ENCODE data around the gene NLRP7.
A peak's percentile ranks its signal among the peaks of the same experiment; 100 is the strongest.
"Not testable (repeated sequence)": the region's sequence is repeated elsewhere in the genome, so short reads cannot be mapped to it uniquely, and the experiment has no call there.

NLRP7 gene

DNA sequence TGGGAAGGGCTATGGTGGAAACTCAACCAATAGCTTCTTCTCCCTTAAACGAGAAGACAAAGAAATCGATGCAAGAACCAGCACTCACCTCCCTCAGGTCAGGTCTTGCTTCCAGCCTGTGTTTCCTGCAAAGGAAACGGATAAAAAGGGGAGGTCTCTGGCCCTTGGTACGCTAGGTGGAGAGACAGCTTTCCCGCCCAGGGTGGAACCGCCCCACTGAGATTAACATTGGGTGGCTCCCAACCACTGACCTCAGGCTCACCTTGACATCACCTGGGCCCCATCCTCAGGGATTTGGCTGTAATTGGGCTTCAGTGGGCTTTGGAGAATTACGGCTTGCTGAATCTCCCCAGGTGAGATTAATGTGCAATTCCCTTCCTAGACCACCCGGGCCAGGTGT is at the start of gene NLRP7:
NLRP7 (minus strand) TSS at position 150 of the 400 bp plus-strand sequence.
- no peak for DNase-seq

DNA sequence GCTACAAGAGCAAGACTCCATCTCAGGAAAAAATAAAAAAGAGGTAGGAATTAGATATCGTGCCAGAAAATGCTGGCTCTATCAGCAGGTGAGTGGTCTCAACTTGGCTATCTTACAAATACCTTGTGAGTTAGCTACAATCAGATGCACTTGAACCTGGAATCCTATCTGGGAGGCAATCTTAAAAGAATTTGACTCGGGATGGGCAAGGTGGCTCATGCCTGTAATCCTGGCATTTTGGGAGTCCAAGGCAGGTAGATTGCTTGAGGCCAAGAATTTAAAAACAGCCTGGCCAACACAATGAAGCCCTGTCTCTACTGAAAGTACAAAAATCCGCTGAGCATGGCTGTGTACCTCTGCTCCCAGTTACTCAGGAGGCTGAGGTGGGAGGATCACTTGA is 48.2 kb upstream of the NLRP7 start:
- DNase-seq: no peak

DNA sequence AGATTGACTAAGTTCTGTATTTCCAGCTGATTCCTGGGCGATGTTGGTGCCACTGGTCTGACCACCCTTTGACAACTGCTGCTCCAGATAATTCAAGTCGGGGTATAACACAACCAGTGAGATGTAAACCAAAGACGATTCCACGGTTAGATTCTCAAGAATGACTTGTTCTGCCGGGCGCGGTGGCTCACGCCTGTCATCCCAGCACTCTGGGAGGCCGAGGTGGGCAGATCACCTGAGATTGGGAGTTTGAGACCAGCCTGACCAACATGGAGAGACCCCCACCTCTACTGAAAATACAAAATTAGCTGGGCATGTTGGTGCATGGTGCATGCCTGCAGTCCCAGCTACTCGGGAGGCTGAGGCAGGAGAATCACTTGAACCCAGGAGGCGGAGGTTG is 42.2 kb upstream of the NLRP7 start:
- DNase-seq: not testable (repeated sequence)

DNA sequence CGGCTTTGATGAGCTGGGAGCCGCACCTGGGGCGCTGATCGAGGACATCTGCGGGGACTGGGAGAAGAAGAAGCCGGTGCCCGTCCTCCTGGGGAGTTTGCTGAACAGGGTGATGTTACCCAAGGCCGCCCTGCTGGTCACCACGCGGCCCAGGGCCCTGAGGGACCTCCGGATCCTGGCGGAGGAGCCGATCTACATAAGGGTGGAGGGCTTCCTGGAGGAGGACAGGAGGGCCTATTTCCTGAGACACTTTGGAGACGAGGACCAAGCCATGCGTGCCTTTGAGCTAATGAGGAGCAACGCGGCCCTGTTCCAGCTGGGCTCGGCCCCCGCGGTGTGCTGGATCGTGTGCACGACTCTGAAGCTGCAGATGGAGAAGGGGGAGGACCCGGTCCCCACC is 35.2 kb upstream of the NLRP7 start:
- DNase-seq: not testable (repeated sequence)

DNA sequence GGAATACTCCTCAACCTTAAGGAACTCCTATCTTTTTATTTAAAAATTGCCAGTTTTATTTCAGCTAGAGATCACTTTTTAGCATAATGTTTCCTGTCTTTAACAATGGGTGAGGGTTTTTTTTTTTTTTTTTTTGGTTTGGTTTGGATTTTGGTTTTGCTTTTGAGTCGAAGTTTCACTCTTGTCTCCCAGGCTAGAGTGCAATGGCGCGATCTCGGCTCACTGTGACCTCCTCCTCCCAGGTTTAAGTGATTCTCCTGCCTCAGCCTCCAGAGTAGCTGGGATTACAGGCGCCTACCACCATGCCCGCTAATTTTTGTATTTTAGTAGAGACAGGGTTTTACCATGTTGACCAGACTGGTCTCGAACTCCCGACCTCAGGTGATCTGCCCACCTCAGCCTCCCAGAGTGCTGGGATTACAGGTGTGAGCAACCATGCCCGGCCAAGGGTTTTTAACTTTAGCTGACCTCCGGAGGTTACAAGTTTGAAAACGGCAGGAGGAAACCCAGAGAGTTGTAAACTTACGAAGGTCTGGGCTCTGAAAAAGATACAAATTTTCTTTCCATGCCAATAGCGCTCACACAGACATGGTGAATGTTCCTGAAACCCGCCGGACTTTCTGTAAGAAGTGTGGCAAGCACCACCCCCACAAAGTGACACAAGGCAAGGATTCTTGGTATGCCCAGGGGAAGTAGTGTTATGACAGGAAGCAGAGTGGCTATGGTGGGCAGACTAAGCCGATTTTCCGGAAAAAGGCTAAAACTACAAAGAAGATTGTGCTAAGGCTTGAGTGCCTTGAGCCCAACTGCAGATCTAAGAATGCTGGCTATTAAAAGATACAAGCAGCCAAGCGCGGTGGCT is 26.1 kb upstream of the NLRP7 start:
- DNase-seq: not testable (repeated sequence)

DNA sequence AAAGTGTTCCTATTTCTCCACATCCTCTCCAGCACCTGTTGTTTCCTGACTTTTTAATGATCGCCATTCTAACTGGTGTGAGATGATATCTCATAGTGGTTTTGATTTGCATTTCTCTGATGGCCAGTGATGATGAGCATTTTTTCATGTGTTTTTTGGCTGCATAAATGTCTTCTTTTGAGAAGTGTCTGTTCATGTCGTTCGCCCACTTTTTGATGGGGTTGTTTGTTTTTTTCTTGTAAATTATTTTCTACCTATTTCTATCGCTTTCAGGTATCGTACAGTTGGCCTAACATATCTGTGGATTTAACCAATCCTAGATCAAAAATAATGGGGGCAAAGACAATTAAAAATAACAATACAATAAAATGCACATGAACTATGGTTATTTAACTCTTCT is 24.1 kb upstream of the NLRP7 start:
- DNase-seq: not testable (repeated sequence)

DNA sequence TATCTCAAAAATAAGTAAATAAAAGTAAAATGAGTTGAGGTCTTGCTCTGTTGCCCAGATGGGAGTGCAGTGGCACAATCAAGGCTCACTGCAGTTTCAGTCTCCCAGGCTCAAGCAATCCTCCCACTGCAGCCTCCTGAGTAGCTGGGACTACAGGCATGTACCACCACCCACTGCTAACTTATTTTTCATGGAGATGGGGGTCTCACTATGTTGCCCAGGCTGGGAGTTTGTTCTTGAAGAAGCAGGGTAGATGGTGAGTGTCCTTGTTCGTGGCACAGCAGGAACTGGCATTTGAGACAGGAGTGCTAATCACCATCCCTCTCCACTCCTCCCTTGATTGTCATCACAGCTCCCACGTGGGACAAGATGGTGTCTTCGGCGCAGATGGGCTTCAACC is 22.3 kb upstream of the NLRP7 start:
- no peak for DNase-seq

DNA sequence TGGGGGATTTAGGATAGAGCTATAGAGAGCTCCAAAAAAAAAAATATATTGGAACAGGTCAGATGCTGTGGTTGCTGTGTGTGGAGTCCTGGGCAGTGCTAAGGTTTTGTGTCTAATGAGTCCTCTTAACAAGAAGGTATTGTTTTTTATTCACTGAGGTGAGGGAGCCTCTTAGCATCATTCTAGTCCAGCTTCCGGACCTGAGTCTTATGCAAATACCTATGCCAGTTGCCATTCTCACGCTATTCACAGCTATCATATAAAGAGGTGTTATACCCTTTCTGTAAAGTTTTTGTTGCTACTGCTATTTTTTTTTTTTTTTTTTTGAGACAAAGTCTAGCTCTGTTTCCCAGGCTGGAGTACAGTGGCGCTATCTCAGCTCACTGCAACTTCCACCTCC is 20.3 kb upstream of the NLRP7 start:
- no peak for DNase-seq

DNA sequence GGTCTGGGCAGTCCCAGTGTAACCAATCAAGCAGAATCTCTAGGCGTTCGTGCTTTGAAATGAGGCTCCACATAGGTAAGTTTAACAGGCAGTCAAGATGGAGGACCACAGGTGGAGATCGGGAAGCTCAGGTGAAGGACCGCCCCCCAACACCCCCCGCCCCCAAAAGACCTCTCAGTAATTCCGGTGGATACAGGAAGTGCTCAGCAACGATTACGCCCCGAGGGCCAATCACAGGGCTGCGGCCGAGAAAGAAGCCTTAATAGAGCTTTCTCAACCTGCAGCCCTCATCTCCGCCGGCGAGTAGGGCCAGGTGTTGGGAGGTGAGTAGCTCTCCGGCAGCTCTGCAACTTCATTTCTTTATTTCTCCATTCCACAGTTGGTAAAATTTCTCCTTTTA is 17.7 kb upstream of the NLRP7 start:
- not testable (repeated sequence) for DNase-seq

DNA sequence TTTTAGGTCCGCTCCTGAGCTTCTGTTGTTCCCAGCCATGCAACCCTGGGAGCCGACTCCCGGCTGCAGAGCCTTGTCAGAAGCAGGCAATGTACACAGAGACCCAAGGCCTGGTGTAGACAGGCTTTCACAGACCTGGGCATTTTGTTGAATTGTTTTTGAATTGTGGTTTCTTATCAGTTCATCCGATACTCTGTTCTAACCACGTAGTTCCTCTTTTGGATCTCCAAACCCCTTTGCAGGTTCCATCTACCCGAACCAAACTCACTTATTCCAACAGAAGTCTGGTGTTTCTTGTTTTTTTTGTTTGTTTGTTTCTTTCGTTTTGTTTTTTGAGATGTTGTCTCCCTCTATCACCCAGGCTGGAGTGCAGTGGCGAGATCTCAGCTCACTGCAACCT is 12.5 kb upstream of the NLRP7 start:
- DNase-seq: no peak

DNA sequence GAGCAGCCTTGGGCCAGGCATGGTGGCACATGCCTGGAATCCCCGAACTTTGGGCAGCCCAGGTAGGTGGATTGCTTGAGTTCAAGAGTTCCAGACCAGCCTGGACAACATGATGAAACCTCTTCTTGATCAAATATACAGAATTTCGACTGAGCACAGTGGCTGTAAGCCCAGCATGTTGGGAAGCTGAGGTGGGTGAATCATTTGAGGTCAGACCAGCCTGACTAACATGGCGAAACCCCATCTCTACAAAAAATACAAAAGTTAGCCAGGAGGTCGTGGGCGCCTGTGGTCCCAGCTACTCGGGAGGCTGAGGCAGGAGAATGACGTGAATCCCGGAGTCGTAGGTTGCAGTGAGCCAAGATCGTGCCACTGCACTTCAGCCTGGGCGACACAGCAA is 8.0 kb upstream of the NLRP7 start:
- DNase-seq: no peak

DNA sequence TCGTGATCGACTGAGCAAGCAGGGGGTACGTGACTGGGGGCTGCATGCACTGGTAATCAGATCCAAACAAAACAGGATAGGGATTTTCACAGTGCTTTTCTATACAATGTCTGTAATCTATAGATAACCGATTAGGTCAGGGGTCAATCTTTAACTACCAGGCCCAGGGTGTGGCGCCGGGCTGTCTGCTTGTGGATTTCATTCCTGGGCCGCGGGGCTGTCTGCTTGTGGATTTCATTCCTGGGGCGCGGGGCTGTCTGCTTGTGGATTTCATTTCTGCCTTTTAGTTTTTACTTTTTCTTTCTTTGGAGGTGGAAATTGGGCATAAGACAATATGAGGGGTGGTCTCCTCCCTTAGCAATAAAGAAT is 6.0 kb upstream of the NLRP7 start:
- DNase-seq: not testable (repeated sequence)

DNA sequence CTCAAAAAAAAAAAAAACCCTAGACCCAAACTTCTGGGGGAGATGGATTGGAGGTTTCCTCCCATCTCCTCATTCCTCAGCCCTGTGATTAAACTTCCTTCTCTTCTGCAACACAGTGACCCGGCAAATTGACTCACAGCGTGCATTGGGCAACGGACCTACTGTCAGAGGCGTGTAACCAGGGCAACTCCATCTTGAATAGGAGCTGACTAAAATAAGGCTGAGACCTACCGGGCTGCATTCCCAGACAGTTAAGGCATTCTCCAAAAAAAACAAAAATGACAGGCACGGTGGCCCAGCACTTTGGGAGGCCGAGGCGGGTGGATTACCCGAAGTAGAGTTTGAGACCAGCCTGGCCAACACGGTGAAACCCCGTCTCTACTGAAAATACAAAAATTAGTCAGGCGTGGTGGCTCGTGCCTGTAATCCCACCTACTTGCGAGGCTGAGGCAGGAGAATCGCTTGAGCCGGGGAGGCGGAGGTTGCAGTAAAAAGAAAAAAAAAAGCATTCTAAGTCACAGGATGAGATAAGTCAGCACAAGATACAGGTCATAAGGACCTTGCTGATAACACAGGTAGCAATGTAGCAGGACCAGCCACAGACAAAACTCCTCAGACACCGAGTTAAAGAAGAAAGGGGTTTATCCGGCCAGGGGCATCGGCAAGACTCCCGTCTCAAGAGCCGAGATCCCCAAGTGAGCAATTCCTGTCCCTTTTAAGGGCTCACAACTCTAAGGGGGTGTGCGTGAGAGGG is 5.4 kb upstream of the NLRP7 start:
- DNase-seq: no peak

DNA sequence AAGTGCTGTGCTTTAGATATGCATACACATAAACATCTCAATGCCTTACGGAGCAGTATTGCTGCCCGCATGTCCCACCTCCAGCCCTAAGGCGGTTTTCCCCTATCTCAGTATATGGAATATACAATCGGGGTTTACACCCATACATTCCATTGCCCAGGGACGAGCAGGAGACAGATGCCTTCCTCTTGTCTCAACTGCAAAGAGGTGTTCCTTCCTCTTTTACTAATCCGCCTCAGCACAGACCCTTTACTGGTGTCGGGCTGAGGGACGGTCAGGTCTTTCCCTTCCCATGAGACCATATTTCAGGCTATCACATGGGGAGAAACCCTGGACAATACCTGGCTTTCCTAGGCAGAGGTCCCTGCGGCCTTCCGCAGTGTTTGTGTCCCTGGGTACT is 3.2 kb upstream of the NLRP7 start:
- not testable (repeated sequence) for DNase-seq

DNA sequence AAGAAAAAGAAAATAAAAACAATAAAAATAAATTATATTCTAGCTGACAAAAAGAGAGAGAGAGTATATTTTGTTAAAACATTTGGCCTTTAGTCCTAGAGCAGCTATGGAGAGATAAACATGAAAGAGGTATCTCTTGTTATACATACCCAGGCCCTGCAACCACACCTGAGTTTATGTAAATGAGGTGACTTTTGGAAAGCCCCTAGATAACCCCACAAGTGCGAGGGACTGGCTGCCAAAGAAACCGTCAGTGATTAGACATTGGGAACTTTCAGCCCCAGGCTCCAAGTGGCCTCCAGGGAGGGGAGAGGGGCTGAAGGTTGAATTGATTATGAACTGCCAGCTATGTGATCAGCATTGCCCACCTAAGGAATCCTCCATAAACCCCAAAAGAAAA is 2.1 kb upstream of the NLRP7 start:
- no peak for DNase-seq

DNA sequence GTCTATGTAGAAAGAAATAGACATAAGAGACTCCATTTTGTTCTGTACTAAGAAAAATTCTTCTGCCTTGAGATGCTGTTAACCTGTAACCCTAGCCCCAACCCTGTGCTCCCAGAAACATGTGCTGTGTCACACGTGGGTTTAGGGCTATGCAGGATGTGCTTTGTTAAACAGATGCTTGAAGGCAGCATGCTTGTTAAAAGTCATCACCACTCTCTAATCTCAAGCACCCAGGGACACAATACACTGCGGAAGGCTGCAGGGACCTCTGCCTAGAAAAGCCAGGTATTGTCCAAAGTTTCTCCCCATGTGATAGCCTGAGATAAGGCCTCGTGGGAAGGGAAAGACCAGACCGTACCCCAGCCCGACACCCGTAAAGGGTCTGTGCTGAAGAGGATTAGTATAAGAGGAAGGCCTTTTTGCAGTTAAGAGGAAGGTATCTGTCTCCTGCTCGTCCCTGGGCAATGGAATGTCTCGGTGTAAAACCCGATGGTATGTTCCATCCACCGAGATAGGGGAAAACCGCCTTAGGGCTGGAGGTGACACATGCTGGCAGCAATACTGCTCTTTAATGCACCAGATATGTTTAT is 3.5 kb downstream of the NLRP7 start:
- DNase-seq: not testable (repeated sequence)

DNA sequence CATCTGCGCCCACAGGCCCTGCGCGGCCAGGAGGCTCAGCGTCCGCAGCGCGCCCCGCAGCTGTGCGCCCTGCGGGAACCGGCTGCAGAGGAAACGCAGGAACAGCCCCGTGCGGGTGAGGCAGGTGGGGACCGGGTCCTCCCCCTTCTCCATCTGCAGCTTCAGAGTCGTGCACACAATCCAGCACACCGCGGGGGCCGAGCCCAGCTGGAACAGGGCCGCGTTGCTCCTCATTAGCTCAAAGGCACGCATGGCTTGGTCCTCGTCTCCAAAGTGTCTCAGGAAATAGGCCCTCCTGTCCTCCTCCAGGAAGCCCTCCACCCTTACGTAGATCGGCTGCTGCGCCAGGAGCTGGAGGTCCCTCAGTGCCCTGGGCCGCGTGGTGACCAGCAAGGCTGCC is 7.8 kb downstream of the NLRP7 start:
- not testable (repeated sequence) for DNase-seq

DNA sequence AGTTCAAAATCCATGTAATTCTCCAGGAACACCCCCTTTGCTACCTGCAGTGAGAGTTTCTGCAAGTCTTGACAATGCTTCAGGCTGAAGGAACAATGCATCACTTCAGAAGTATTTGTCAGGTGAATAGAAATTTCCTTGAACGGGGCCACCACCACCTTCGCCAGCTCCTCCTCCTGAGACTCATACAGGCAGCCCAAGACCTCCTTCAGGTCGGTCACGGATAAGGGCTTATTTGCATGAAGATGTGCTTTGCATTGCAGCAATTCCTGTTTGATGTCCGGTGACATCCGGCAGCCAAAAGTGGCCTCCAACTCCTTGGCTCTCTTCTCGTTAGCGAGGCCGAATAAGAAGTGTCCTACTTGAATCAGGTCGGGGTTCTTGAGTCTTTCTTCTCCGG is 8.4 kb downstream of the NLRP7 start:
- DNase-seq: no peak

DNA sequence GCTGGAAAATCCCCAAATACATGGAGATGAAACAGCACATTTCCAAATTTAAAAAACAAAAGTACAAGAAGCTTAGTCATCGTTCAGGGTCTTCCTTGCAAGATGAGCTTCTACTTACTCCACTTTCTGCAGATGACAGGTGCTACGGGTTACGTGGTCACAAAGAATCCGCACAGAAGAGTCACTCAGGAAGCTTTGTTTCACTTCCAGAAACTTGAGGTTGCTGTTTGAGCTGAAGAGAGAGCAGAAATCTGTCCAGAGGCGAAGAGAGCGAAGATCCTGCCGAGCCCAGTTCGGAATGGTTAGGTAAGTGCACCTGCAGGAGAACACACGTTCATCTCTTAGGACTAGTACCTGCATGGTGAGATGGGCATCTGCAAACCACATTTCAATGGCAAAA is 9.4 kb downstream of the NLRP7 start:
- no peak for DNase-seq

DNA sequence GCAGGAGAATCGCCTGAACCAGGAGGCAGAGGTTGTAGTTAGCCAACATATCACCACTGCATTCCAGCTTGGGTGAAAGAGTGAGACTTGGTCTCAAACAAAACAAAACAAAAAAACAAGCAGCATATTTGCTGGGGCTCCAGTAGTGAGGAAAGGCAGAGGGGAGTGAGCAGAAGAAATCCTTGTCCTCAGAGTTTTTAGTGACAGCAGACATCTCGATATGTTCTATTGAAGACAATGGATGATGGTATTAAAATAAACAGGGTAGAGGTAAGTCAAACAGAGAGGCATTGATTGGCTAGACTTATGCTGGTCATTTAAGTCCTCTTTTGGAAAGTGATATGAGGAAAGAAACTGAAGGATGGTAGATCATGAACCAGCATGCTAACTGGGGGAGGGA is 19.0 kb downstream of the NLRP7 start:
- peak; percentile 2 for DNase-seq

DNA sequence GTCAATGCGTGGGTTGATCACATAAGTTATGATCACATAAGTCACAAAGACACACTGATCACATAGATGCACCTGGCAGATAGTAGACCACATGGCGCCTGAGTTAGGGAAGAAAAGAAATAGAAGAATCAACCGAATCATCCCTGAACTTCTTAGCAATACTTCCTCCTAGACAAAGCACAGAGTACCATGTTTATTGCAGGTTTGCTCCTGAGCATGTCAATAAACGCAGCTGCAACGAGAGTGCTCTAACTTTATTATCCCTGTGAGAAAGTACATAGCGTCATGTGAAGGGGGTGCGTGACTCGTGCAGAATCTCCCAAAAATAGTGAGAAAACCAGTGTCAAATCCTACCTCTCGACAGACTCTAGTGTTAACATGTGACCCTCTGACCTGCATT is 24.1 kb downstream of the NLRP7 start:
- no peak for DNase-seq

DNA sequence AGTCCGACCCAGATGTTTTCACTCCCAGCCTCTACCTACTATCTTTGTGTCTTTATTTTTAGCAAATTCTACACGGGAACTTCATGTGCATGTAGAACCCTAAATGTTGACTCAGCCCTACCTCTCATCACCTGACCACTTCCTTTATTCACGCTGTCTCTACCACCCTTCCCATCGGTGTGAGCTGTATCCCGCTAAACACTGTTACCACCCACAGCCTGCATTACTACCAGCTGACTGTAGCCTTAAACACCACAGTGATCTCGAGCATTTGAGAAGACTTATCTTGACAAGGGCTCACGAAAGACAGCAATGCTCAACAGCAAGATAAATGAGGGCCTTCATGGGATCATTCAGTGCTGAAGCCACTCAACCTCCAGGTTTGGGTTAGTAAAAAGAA is 26.2 kb downstream of the NLRP7 start:
- no peak for DNase-seq

DNA sequence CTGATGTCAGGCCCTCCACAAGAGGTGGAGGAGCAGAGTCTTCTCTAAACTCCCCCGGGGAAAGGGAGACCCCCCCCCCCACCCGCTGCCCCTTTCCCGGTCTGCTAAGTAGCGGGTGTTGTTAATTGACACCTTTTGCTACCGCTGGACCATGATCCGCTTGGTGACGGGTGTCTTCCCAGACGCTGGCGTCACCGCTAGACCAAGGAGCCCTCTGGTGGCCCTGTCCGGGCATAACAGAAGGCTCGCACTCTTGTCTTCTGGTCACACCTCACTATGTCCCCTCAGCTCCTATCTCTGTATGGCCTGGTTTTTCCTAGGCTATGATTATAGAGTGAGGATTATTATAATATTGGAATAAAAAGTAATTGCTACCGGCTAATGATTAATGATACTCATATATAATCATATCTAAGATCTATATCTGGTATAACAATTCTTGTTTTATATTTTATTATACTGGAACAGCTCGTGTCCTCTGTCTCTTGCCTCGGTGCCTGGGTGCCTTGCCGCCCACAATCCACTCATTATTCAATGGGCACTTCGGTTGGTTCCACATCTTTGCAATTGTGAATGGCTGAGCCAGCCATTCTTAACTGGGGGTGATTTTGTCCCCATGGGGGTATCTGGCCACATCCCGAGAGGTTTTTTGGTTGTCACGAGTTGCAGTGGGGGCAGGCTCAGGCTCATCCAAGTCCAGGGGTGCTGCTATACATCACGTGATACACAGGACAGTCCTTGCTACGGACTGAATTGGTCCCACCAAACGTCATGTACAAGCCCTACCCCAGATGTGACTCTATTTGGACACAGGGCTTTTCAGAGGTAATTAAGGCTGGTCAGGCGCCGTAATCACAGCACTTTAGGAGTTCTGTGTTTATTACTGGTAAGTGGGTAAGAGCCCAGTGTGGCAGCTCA is 27.4 kb downstream of the NLRP7 start:
- not testable (repeated sequence) for DNase-seq
